ENCODE results near the gene KCND2. TPM values are rescaled to one million over a fixed set of nuclear protein-coding genes. Genes with fewer than 3 reads are reported as not detected.

Gene KCND2
- total RNA-seq, 1 experiment from 2014 or later = not detected

GRCh38 chr7:120792091-120792860 lies 519.3 kb downstream of the KCND2 start:
- H3K27me3 ChIP-seq (ENCODE audit: low read length) = no peaks in the 10 kb centered on the region
- H3K4me2 ChIP-seq (ENCODE audit: low read depth, low read length, poor library complexity, severe bottlenecking) = no peak overlapping the region
- H4K20me1 ChIP-seq (ENCODE audit: insufficient read depth, low read depth, low read length) = no peaks in the 10 kb centered on the region
- no peaks in the 10 kb centered on the region for H3K36me3 ChIP-seq (ENCODE audit: insufficient read depth, low read length)
- H3K9ac ChIP-seq (ENCODE audit: low read length) = no peak overlapping the region
- H3K9me3 ChIP-seq (ENCODE audit: low read length) = no peaks in the 10 kb centered on the region
- H3K27ac ChIP-seq (ENCODE audit: low read length) = no peak overlapping the region
- no peak overlapping the region for H2AFZ ChIP-seq (ENCODE audit: low read length)
- no peaks in the 10 kb centered on the region for H3K9me2 ChIP-seq (replicated peaks; ENCODE audit: insufficient read depth, low read length)
- DNase-seq = peak; percentile 82
- no peaks in the 10 kb centered on the region for H3K4me1 ChIP-seq (ENCODE audit: low read length)
- no peaks in the 10 kb centered on the region for H3K79me2 ChIP-seq (ENCODE audit: low read length)
- no peak overlapping the region for H3K4me3 ChIP-seq (ENCODE audit: low read length)

GRCh38 chr7:120792861-120793130 lies 519.8 kb downstream of the KCND2 start:
- Histone ChIP-seq H3K36me3 (ENCODE audit: insufficient read depth, low read length) (no peaks in the 10 kb centered on the region), H3K4me3 (ENCODE audit: low read length) (no peak overlapping the region), H3K9ac (ENCODE audit: low read length) (no peak overlapping the region), H3K79me2 (ENCODE audit: low read length) (no peaks in the 10 kb centered on the region), H3K4me2 (ENCODE audit: low read depth, low read length, poor library complexity, severe bottlenecking) (no peak overlapping the region), H3K4me1 (ENCODE audit: low read length) (no peaks in the 10 kb centered on the region), H2AFZ (ENCODE audit: low read length) (no peak overlapping the region), H4K20me1 (ENCODE audit: insufficient read depth, low read depth, low read length) (no peaks in the 10 kb centered on the region), H3K27me3 (ENCODE audit: low read length) (no peaks in the 10 kb centered on the region), H3K9me2 (replicated peaks; ENCODE audit: insufficient read depth, low read length) (no peaks in the 10 kb centered on the region), H3K27ac (ENCODE audit: low read length) (no peak overlapping the region), H3K9me3 (ENCODE audit: low read length) (no peaks in the 10 kb centered on the region)
- DNase-seq = no peak

GRCh38 chr7:120793213-120793936 lies 520.4 kb downstream of the KCND2 start:
- Histone ChIP-seq H3K27ac (ENCODE audit: low read length) (no peak overlapping the region), H4K20me1 (ENCODE audit: insufficient read depth, low read depth, low read length) (no peaks in the 10 kb centered on the region), H3K4me2 (ENCODE audit: low read depth, low read length, poor library complexity, severe bottlenecking) (no peak overlapping the region), H3K79me2 (ENCODE audit: low read length) (no peaks in the 10 kb centered on the region), H3K27me3 (ENCODE audit: low read length) (no peaks in the 10 kb centered on the region), H3K36me3 (ENCODE audit: insufficient read depth, low read length) (no peaks in the 10 kb centered on the region), H3K9ac (ENCODE audit: low read length) (no peak overlapping the region), H3K9me3 (ENCODE audit: low read length) (no peaks in the 10 kb centered on the region), H3K9me2 (replicated peaks; ENCODE audit: insufficient read depth, low read length) (no peaks in the 10 kb centered on the region), H2AFZ (ENCODE audit: low read length) (no peak overlapping the region), H3K4me3 (ENCODE audit: low read length) (no peak overlapping the region), H3K4me1 (ENCODE audit: low read length) (no peaks in the 10 kb centered on the region)
- no peak for DNase-seq

GRCh38 chr7:120794106-120794729 lies 521.2 kb downstream of the KCND2 start:
- Histone ChIP-seq H3K27me3 (ENCODE audit: low read length) (no peaks in the 10 kb centered on the region), H3K4me3 (ENCODE audit: low read length) (no peak overlapping the region), H3K4me1 (ENCODE audit: low read length) (no peaks in the 10 kb centered on the region), H3K9me3 (ENCODE audit: low read length) (no peaks in the 10 kb centered on the region), H2AFZ (ENCODE audit: low read length) (no peak overlapping the region), H3K79me2 (ENCODE audit: low read length) (no peaks in the 10 kb centered on the region), H3K4me2 (ENCODE audit: low read depth, low read length, poor library complexity, severe bottlenecking) (no peak overlapping the region), H3K9me2 (replicated peaks; ENCODE audit: insufficient read depth, low read length) (no peaks in the 10 kb centered on the region), H3K36me3 (ENCODE audit: insufficient read depth, low read length) (no peaks in the 10 kb centered on the region), H3K27ac (ENCODE audit: low read length) (no peak overlapping the region), H3K9ac (ENCODE audit: low read length) (no peak overlapping the region), H4K20me1 (ENCODE audit: insufficient read depth, low read depth, low read length) (no peaks in the 10 kb centered on the region)
- DNase-seq = no peak

- no peaks in the 10 kb centered on the region for H3K9me3 ChIP-seq (ENCODE audit: low read length)
- H2AFZ ChIP-seq (ENCODE audit: low read length) = no peak overlapping the region
- H4K20me1 ChIP-seq (ENCODE audit: insufficient read depth, low read depth, low read length) = no peaks in the 10 kb centered on the region
- H3K36me3 ChIP-seq (ENCODE audit: insufficient read depth, low read length) = no peaks in the 10 kb centered on the region
- no peaks in the 10 kb centered on the region for H3K79me2 ChIP-seq (ENCODE audit: low read length)
- no peak overlapping the region for H3K4me2 ChIP-seq (ENCODE audit: low read depth, low read length, poor library complexity, severe bottlenecking)
- no peaks in the 10 kb centered on the region for H3K9me2 ChIP-seq (replicated peaks; ENCODE audit: insufficient read depth, low read length)
- no peak for DNase-seq
- no peaks in the 10 kb centered on the region for H3K27me3 ChIP-seq (ENCODE audit: low read length)
- H3K27ac ChIP-seq (ENCODE audit: low read length) = no peak overlapping the region
- no peak overlapping the region for H3K4me3 ChIP-seq (ENCODE audit: low read length)
- no peaks in the 10 kb centered on the region for H3K4me1 ChIP-seq (ENCODE audit: low read length)
- no peak overlapping the region for H3K9ac ChIP-seq (ENCODE audit: low read length)
These were observed 524.2 kb downstream of the KCND2 start for GRCh38 chr7:120797026-120797645.

- Histone ChIP-seq H4K20me1 (ENCODE audit: insufficient read depth, low read depth, low read length) (no peaks in the 10 kb centered on the region), H2AFZ (ENCODE audit: low read length) (no peak overlapping the region), H3K27me3 (ENCODE audit: low read length) (no peaks in the 10 kb centered on the region), H3K9ac (ENCODE audit: low read length) (no peak overlapping the region), H3K36me3 (ENCODE audit: insufficient read depth, low read length) (no peaks in the 10 kb centered on the region), H3K4me2 (ENCODE audit: low read depth, low read length, poor library complexity, severe bottlenecking) (no peak overlapping the region), H3K79me2 (ENCODE audit: low read length) (no peaks in the 10 kb centered on the region), H3K4me1 (ENCODE audit: low read length) (no peaks in the 10 kb centered on the region), H3K27ac (ENCODE audit: low read length) (no peak overlapping the region), H3K9me3 (ENCODE audit: low read length) (no peaks in the 10 kb centered on the region), H3K4me3 (ENCODE audit: low read length) (no peak overlapping the region), H3K9me2 (replicated peaks; ENCODE audit: insufficient read depth, low read length) (no peaks in the 10 kb centered on the region)
- no peak for DNase-seq
These were observed 526.2 kb downstream of the KCND2 start for GRCh38 chr7:120799147-120799546.

Small RNA genes lying within 50 kb of the gene (small RNA-seq; reads per million reads assigned to genes)
- not detected for gene RNU6-581P
